OCI-LY7 (cell line): Measurements from ENCODE around the gene ZNF771. TPM values are rescaled to one million over a fixed set of nuclear protein-coding genes. Genes with fewer than 3 reads are reported as not detected.
A peak's percentile ranks its signal among the peaks of the same experiment; 100 is the strongest.

Experiments used
- BruUV-seq: library from RNA; stranded (reverse); fragments of 400-500 nt; replicated peaks from 2 replicates; lab custom pipeline; 2021; lab: Mats Ljungman, UMichigan
- CTCF ChIA-PET: fragments of 300-600 bp; sonication (Branson Sonifier 250); formaldehyde crosslinking; loops from one replicate; lab custom pipeline; 2022; ENCODE audit warnings: antibody characterized with exemption; ENCODE audit not compliant: unreplicated experiment; lab: Charles Lee
- POLR2A ChIA-PET: fragments of 300-600 bp; sonication (Branson Sonifier 250); formaldehyde crosslinking; loops from one replicate; lab custom pipeline; 2022; ENCODE audit warnings: antibody characterized with exemption; lab: Charles Lee
- DNase-seq: peaks from one replicate; pipeline ENCODE4 v3.0.0-alpha.2; 2015; ENCODE audit warnings: low spot score
- H2AFZ ChIP-seq: fragments of 200-600 bp; sonication (generic), shearing (Covaris generic); 2 replicates; pipeline ENCODE4 v1.6.1; 2014; ENCODE audit warnings: mild to moderate bottlenecking, antibody characterized with exemption, low read length, moderate library complexity
- H3K27ac ChIP-seq: fragments of 200-600 bp; sonication (generic); 2 replicates; pipeline ENCODE4 v1.5.1; 2014; ENCODE audit warnings: mixed run types, low read depth, mild to moderate bottlenecking, moderate library complexity, low read length, inconsistent platforms; ENCODE audit not compliant: poor library complexity, severe bottlenecking
- H3K36me3 ChIP-seq: fragments of 200-600 bp; sonication (generic); 2 replicates; pipeline ENCODE4 v1.6.1; 2014; ENCODE audit warnings: mild to moderate bottlenecking, antibody characterized with exemption, low read length, moderate library complexity, mixed read lengths; ENCODE audit not compliant: insufficient read depth
- H3K4me1 ChIP-seq: fragments of 200-600 bp; sonication (generic); 2 replicates; pipeline ENCODE4 v1.5.1; 2014; ENCODE audit warnings: mild to moderate bottlenecking, low read length; ENCODE audit not compliant: insufficient read depth, poor library complexity, severe bottlenecking
- H3K4me2 ChIP-seq: fragments of 200-600 bp; sonication (generic); 2 replicates; pipeline ENCODE4 v1.6.1; 2014; ENCODE audit warnings: mild to moderate bottlenecking, low read length
- H3K4me3 ChIP-seq: fragments of 200-600 bp; sonication (generic); 2 replicates; pipeline ENCODE4 v1.5.1; 2014; ENCODE audit warnings: mild to moderate bottlenecking, low read depth, low read length; ENCODE audit not compliant: poor library complexity, severe bottlenecking
- H3K79me2 ChIP-seq: fragments of 200-600 bp; sonication (generic); 2 replicates; pipeline ENCODE4 v1.6.1; 2016; ENCODE audit warnings: low read depth, mild to moderate bottlenecking, low read length, moderate library complexity, mixed read lengths; ENCODE audit not compliant: insufficient read depth
- H3K9me2 ChIP-seq: fragments of 200-600 bp; sonication (generic); 2 replicates; pipeline ENCODE4 v1.6.1; 2016; ENCODE audit warnings: mild to moderate bottlenecking, low read length, mixed read lengths; ENCODE audit not compliant: insufficient read depth
- H3K9me3 ChIP-seq: fragments of 200-600 bp; sonication (generic); 2 replicates; pipeline ENCODE4 v1.6.1; 2014; ENCODE audit warnings: mild to moderate bottlenecking, mixed run types, low read length, mixed read lengths
- H4K20me1 ChIP-seq: fragments of 200-600 bp; sonication (generic); 2 replicates; pipeline ENCODE4 v1.6.1; 2014; ENCODE audit warnings: mild to moderate bottlenecking, antibody characterized with exemption, low read length, moderate library complexity, mixed read lengths; ENCODE audit not compliant: insufficient read depth
- EZH2phosphoT487 ChIP-seq: fragments of 200-600 bp; sonication (generic); IDR thresholded peaks from 2 replicates; pipeline ENCODE4 v1.6.1; 2018; ENCODE audit warnings: low read depth, borderline replicate concordance, mild to moderate bottlenecking, mixed run types, antibody characterized with exemption, low read length, moderate library complexity, mixed read lengths
- intact Hi-C: fragments of 100-400 bp; cut with micrococcal nuclease; formaldehyde crosslinking; loops from one replicate; pipeline ENCODE4 v1.10.0; 2022; ENCODE audit not compliant: unreplicated experiment
- total RNA-seq, 2 experiments: library from RNA; depleted of rRNA in 1 of 2; stranded (reverse); fragments of >200 nt in 1 of 2; shearing (Covaris generic) in 1 of 2; gene quantifications; 2 replicates each; pipeline ENCODE4 v1.2.3, GENCODE V29; 2014 to 2022
- TF ChIP-seq, protein P1 (sequence below): fragments of 200-600 bp; sonication (generic); conservative IDR thresholded peaks from 2 replicates; pipeline ENCODE4 v1.5.1; 2014; ENCODE audit warnings: mild to moderate bottlenecking, antibody characterized with exemption, low read length, moderate library complexity, mixed read lengths

Gene ZNF771
- total RNA-seq, 2 experiments from 2014 or later = 6.4 to 10.8 TPM

DNA sequence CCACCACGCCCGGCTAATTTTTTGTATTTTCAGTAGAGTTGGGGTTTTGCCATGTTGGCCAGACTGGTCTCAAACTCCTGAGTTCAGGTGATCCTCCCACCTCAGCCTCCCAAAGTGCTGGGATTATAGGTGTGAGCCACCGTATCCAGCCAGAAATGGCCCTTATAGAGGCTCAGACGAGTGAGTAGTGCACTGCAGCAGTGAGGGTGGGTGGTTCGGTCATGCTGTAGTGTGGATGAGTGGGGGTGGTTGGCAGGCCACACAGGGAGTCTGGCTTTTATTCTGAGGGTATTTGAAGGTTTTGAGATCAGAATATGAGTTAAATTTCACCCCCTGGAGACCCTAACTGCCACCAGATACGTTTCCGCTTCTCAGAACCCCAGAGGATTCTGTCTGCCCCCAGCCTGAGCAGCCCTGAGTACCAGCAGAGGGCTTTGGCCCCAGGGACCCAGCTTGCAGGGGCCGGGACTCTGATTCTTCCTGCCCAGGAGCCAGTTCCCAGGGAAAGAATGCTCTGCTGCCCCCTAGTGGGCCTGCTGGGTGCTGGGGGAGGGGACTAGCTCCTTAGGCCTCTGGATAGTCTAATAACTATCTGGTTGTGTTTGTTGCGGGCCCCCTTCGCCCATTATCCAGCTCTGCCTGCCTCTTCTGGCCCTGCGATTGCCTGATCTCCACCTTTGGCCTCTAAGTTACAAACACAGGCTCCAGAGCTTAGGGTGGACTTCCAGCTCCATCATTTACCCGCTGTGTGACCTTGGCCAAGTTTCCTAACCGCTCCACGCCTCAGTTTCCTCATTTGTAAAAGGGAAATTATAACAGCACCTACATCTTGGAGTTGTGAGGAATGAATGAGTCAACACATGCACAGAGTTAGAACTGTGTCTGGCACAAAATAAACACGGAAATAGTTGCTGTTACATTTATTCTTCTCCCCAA lies 2.0 kb downstream of the ZNF771 start:
- Histone ChIP-seq H3K4me2 (peak overlapping the region; percentile 86), H3K9me2 (no peaks in the 10 kb centered on the region), H2AFZ (0 out of 2 replicates have a peak overlapping the region, but pooled peaks have one; percentile 8), H3K9me3 (no peaks in the 10 kb centered on the region), H3K79me2 (peaks cover 12% of the 10 kb centered on the region; the same call in 1 of the 2 replicates), H3K27ac (peak overlapping the region; percentile 82), H3K4me3 (peak overlapping the region; percentile 55), H3K4me1 (peaks cover 28% of the 10 kb centered on the region), H4K20me1 (no peaks in the 10 kb centered on the region), H3K36me3 (peaks cover 41% of the 10 kb centered on the region)
- POLR2A ChIA-PET = interaction anchor here (0.7 to 5.0 kb wide), 4 partner anchors 26 to 63 kb away, joined by 3 to 19 read pairs (median 6); partner anchors contain the start of genes SEPTIN1 and TBC1D10B
- DNase-seq = peak; percentile 94
- TF ChIP-seq, protein P1, sequence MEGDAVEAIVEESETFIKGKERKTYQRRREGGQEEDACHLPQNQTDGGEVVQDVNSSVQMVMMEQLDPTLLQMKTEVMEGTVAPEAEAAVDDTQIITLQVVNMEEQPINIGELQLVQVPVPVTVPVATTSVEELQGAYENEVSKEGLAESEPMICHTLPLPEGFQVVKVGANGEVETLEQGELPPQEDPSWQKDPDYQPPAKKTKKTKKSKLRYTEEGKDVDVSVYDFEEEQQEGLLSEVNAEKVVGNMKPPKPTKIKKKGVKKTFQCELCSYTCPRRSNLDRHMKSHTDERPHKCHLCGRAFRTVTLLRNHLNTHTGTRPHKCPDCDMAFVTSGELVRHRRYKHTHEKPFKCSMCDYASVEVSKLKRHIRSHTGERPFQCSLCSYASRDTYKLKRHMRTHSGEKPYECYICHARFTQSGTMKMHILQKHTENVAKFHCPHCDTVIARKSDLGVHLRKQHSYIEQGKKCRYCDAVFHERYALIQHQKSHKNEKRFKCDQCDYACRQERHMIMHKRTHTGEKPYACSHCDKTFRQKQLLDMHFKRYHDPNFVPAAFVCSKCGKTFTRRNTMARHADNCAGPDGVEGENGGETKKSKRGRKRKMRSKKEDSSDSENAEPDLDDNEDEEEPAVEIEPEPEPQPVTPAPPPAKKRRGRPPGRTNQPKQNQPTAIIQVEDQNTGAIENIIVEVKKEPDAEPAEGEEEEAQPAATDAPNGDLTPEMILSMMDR = peak; percentile 97
- no peak for TF ChIP-seq EZH2phosphoT487
- CTCF ChIA-PET = interaction anchor here (0.6 to 1.7 kb wide), 3 partner anchors 8 to 39 kb away, joined by 3 to 6 read pairs (median 3); partner anchors contain the start of gene DCTPP1
- intact Hi-C loops = loop anchor here (1.0 to 10.0 kb wide), 3 partner anchors 31 to 315 kb away; partner anchors contain the start of genes TBX6 and YPEL3
- no TSS peak for BruUV-seq

GRCh38 chr16:30413112-30413806 lies 5.9 kb downstream of the ZNF771 start:
- intact Hi-C loops = no loop called here
- no peak for DNase-seq
- Histone ChIP-seq H3K36me3 (peaks cover 54% of the 10 kb centered on the region), H3K4me3 (no peak overlapping the region), H3K4me1 (peaks cover 32% of the 10 kb centered on the region), H3K4me2 (no peak overlapping the region), H2AFZ (no peak overlapping the region), H3K79me2 (peaks cover 9% of the 10 kb centered on the region; the same call in 1 of the 2 replicates), H3K9me3 (no peaks in the 10 kb centered on the region), H4K20me1 (no peaks in the 10 kb centered on the region), H3K9me2 (no peaks in the 10 kb centered on the region), H3K27ac (no peak overlapping the region)
- CTCF ChIA-PET = no interaction called here
- TF ChIP-seq, protein P1 = no peak
- TF ChIP-seq EZH2phosphoT487 = no peak
- BruUV-seq = TSS peak; percentile 57
- POLR2A ChIA-PET = interaction anchor here (0.6 kb wide), 1 partner anchor 398 kb away, joined by 3 read pairs; no protein-coding TSS in a partner anchor
